Measurements from ENCODE around the gene CCND1. TPM values are rescaled to one million over a fixed set of nuclear protein-coding genes. Genes with fewer than 3 reads are reported as not detected.

Gene CCND1
- total and polyA plus RNA-seq, 12 donors = 12.1 to 149 (median 80.7) TPM

- Histone ChIP-seq H3K4me1 (replicated peaks in 1 of 2) (peaks cover 14 to 33% of the 10 kb centered on the region in 2 donors), H3K36me3 (replicated peaks in 1 of 2) (peaks cover 0 to 48% of the 10 kb centered on the region in 2 donors), H3K27me3 (no peaks in the 10 kb centered on the region), H3K9me3 (replicated peaks in 1 of 3) (no peaks in the 10 kb centered on the region), H3K27ac (peak overlapping the region in 1 of 5 donors; percentile 17), H3K4me3 (no peak overlapping the region)
- intact Hi-C loops (cut with DNase I) = no loop called here
- DNase-seq = peak; percentile 82 to 95 (median 90)
- TF ChIP-seq CTCF (IDR thresholded peaks at IDR 0.05) = peak; percentile 87 to 98 (median 94)
- no peak for TF ChIP-seq POLR2A (IDR thresholded peaks at IDR 0.05)
- 27 to 32% (median 29%) methylated on average over 15 to 18 of the region's 18 CpGs for WGBS, 4 donors
These were observed 29.3 kb downstream of the CCND1 start for GRCh38 chr11:69670158-69670845.

- intact Hi-C loops (cut with DNase I) = no loop called here
- peaks cover 0 to 39% of the 10 kb centered on the region in 2 donors for H3K36me3 ChIP-seq (replicated peaks in 1 of 2)
- H3K27ac ChIP-seq = no peak overlapping the region
- no peak for TF ChIP-seq POLR2A (IDR thresholded peaks at IDR 0.05)
- TF ChIP-seq CTCF (IDR thresholded peaks at IDR 0.05) = no peak
- no peaks in the 10 kb centered on the region for H3K27me3 ChIP-seq
- 84 to 97% (median 88%) methylated on average over 7 to 10 of the region's 10 CpGs for WGBS, 4 donors
- DNase-seq = no peak
- no peak overlapping the region for H3K4me3 ChIP-seq
- no peaks in the 10 kb centered on the region for H3K9me3 ChIP-seq (replicated peaks in 1 of 3)
- peaks cover 14 to 33% of the 10 kb centered on the region in 2 donors for H3K4me1 ChIP-seq (replicated peaks in 1 of 2)
These were observed 30.9 kb downstream of the CCND1 start for GRCh38 chr11:69671734-69672465.

- intact Hi-C loops (cut with DNase I) = no loop called here
- Histone ChIP-seq H3K4me1 (replicated peaks in 1 of 2) (peaks cover 14 to 25% of the 10 kb centered on the region in 2 donors), H3K27ac (peak overlapping the region; percentile 23 to 94 (median 87)), H3K27me3 (no peaks in the 10 kb centered on the region), H3K36me3 (replicated peaks in 1 of 2) (peaks cover 0 to 22% of the 10 kb centered on the region in 2 donors), H3K9me3 (replicated peaks in 1 of 3) (no peaks in the 10 kb centered on the region), H3K4me3 (peak overlapping the region; percentile 73 to 100 (median 96))
- no peak for TF ChIP-seq CTCF (IDR thresholded peaks at IDR 0.05)
- TF ChIP-seq POLR2A (IDR thresholded peaks at IDR 0.05) = peak in 1 of 2 donors; percentile 4
- WGBS, 4 donors = 9 to 17% (median 13%) methylated on average over 7 to 18 of the region's 18 CpGs
- peak in 6 of 7 donors; percentile 48 to 73 (median 58) for DNase-seq
These were observed 33.4 kb downstream of the CCND1 start for GRCh38 chr11:69674267-69674885.
